ENCODE data around the gene RHOXF2. TPM values are rescaled to one million over a fixed set of nuclear protein-coding genes. Genes with fewer than 3 reads are reported as not detected.
"Not testable (repeated sequence)": the region's sequence is repeated elsewhere in the genome, so short reads cannot be mapped to it uniquely, and the experiment has no call there.

The RHOXF2 gene
- total RNA-seq, 2 donors from 2014 or later, result not detected

DNA sequence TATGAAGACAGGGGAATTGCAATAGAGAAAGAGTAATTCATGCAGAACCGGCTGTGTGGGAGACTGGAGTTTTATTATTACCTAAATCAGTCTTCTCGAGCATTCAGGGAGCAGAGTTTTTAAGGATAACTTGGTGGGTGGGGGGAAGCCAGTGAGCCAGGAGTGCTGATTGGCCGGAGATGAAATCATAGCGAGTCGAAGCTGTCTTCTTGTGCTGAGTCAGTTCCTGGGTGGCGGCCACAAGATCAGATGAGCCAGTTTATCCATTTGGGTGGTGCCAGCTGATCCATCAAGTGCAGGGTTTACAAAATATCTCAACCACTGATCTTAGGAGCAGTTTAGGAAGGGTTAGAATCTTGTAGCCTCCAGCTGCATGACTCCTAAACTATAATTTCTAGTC is 34.8 kb downstream of the RHOXF2 start:
- DNase-seq; H3K36me3 ChIP-seq (replicated peaks in 1 of 2; ENCODE audit: insufficient read depth in 1 of 2, low read depth in 2 of 2); intact Hi-C loops (cut with DNase I); H3K27me3 ChIP-seq; H3K4me1 ChIP-seq; H3K27ac ChIP-seq; H3K9me3 ChIP-seq; H3K4me3 ChIP-seq; ATAC-seq: not testable (repeated sequence)
- no CpG with 5 or more reads among the region's 6 CpGs for WGBS, 2 donors

DNA sequence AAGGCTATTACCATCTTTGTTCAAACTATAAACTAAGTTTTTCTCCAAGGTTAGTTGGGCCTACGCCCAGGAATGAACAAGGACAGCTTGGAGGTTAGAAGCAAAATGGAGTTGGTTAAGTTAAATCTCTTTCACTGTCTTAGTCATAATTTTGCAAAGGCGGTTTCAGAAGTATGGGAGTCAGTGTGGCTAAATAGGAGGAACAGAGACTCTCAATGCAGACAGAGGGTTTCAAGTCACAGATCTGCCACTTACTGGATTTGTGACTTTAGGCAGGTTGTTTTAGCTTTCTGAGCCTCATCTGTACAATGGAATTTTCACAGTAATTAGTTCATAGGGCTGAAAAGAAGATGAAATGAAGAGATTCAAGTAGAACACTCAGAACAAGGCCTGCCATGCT is 35.3 kb downstream of the RHOXF2 start:
- H3K4me1 ChIP-seq; H3K27me3 ChIP-seq; H3K27ac ChIP-seq; DNase-seq; H3K9me3 ChIP-seq; H3K36me3 ChIP-seq (replicated peaks in 1 of 2; ENCODE audit: insufficient read depth in 1 of 2, low read depth in 2 of 2); ATAC-seq; intact Hi-C loops (cut with DNase I); H3K4me3 ChIP-seq: not testable (repeated sequence)
- no CpG with 5 or more reads among the region's 2 CpGs for WGBS, 2 donors

DNA sequence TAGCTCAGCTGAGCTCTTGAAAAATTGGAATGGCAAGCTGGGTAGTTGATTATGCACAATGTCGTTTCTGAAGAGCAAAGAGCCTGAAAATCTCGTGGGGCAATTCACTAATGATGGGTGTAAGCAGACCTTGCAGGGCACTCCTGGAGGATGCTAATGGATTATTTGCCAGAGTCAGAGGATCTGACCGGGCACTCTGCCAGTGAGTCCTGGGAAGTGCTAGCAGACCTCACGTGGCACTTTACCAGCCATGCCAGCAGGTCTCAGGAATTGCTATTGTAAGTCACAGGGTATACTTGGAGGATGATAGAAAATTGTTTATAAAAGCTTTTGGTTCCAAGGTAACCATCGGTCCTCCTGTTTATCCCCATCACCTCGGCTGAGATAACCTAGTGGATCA is 37.4 kb downstream of the RHOXF2 start:
- ATAC-seq; H3K36me3 ChIP-seq (replicated peaks in 1 of 2; ENCODE audit: insufficient read depth in 1 of 2, low read depth in 2 of 2); H3K27ac ChIP-seq; H3K9me3 ChIP-seq; H3K4me1 ChIP-seq; H3K4me3 ChIP-seq; DNase-seq; intact Hi-C loops (cut with DNase I); H3K27me3 ChIP-seq: not testable (repeated sequence)
- WGBS, 2 donors, result no CpG with 5 or more reads among the region's 6 CpGs

DNA sequence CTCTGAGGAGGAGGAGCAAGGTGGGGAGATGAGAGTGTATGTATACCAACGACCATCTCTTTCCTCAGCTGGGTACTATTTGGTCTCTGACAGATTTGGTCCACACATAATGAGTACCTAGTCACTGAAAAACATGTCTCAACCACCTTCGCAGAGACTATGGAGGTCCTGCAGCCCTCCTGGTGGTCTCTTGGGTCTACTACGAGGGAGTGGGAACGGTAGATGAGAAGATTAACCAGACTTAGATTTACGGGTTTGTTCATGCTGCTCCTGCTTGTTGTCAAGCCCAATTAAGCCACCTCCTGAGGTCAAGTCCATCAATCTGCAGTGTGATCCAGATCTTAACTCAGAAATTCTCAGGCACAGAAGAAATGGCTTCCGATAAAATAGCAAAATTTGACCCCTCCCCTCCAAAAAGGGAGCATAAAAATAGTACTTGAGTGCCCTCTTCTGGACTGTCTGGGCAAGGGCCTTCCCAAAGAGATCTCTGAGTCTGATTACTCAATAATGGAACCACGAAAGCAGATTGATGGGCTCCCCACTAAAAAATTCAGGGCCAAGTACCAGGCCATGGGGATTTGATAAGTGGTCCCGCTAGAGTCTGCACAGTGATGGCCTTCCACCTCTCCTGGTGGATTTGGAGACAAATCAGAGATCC is 38.3 kb downstream of the RHOXF2 start:
- H3K4me1 ChIP-seq; H3K9me3 ChIP-seq; DNase-seq; ATAC-seq; intact Hi-C loops (cut with DNase I); H3K27me3 ChIP-seq; H3K27ac ChIP-seq; H3K36me3 ChIP-seq (replicated peaks in 1 of 2; ENCODE audit: insufficient read depth in 1 of 2, low read depth in 2 of 2); H3K4me3 ChIP-seq: not testable (repeated sequence)
- no CpG with 5 or more reads among the region's 8 CpGs for WGBS, 2 donors

DNA sequence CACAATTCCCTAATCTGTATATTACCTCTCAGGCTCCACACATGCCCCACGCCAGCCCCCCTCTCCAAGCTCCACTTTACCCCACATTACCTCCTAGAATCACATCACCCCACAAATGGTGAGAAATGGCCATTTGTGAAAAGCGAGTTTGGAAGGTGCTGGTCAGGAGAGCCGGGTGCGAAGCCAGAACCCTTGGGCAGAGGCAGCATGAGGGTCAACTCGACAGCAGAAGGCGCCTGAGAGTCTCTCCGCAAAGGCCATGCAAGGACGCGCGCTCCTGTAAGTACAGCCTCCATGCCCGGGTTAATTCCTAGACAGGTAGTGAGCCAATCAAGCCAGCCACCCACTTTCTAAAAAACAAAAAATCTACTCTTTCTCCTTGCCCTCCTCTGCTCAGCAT is 42.4 kb downstream of the RHOXF2 start:
- H3K36me3 ChIP-seq (replicated peaks in 1 of 2; ENCODE audit: insufficient read depth in 1 of 2, low read depth in 2 of 2), result no peaks in the 10 kb centered on the region
- TF ChIP-seq, protein P1, sequence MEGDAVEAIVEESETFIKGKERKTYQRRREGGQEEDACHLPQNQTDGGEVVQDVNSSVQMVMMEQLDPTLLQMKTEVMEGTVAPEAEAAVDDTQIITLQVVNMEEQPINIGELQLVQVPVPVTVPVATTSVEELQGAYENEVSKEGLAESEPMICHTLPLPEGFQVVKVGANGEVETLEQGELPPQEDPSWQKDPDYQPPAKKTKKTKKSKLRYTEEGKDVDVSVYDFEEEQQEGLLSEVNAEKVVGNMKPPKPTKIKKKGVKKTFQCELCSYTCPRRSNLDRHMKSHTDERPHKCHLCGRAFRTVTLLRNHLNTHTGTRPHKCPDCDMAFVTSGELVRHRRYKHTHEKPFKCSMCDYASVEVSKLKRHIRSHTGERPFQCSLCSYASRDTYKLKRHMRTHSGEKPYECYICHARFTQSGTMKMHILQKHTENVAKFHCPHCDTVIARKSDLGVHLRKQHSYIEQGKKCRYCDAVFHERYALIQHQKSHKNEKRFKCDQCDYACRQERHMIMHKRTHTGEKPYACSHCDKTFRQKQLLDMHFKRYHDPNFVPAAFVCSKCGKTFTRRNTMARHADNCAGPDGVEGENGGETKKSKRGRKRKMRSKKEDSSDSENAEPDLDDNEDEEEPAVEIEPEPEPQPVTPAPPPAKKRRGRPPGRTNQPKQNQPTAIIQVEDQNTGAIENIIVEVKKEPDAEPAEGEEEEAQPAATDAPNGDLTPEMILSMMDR (IDR thresholded peaks at IDR 0.05), result no peak
- no peak for TF ChIP-seq POLR2A (IDR thresholded peaks at IDR 0.05)
- DNase-seq (no peak), ATAC-seq (no peak)
- H3K27me3 ChIP-seq, result no peaks in the 10 kb centered on the region
- intact Hi-C loops (cut with DNase I), result loop anchor here (10.0 kb wide), 1 partner anchor 106 kb away; no protein-coding TSS in a partner anchor
- H3K4me1 ChIP-seq, result no peaks in the 10 kb centered on the region
- H3K4me3 ChIP-seq, result no peak overlapping the region
- 90 to 96% methylated on average over 11 of the region's 11 CpGs for WGBS, 2 donors
- H3K27ac ChIP-seq, result no peak overlapping the region
- H3K9me3 ChIP-seq, result no peaks in the 10 kb centered on the region

DNA sequence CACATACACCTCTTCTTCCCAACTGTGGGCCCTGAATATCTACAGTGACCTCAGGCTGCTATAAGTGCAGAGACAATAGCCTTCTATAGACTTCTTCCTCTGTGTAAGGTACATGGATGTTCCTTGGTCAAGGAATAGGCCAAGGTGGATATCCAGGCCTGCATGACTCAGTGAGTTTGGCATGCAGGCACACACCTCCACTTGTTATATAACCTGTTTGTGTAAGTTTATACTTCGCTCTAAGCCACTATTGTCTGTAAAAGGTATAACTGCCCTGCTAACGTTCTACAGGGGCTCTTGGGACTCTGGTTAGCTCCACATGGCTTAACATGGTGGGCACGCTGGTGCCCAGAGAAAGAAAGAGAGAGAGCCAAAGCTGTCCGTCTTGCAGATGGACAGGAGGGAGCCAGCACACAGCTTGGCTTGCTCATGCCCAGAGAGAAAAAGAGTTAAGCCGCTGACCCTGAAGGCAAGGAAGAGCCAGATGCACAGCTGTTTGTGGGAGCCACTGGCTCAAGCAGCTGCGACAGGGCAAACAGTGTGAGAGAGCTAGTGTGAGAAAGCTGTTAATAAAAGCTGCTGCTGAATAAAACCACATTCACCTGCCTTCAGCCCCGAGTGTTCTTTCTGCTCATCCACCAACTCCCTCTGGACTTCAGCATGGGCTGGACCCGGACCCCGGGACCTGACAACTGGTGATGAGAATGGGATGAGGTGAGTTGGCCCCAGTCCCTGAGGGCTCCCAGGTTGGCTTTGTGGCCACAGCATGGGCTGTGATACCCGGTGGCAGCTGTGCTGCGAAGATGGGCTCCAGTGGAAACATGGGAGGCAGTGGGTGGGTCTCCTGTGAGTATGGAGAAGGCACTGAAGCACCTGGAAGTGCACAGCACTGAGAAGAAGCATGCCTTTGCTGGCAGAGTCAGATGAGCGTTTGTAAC is 47.7 kb downstream of the RHOXF2 start:
- no peaks in the 10 kb centered on the region for H3K27me3 ChIP-seq
- ATAC-seq (no peak), DNase-seq (no peak)
- no peak for TF ChIP-seq POLR2A (IDR thresholded peaks at IDR 0.05)
- TF ChIP-seq, protein P1 (IDR thresholded peaks at IDR 0.05), result no peak
- no peak overlapping the region for H3K27ac ChIP-seq
- 90% methylated on average over 12 of the region's 12 CpGs; no CpG with 5 or more reads in 1 of the 2 donors for WGBS, 2 donors
- H3K9me3 ChIP-seq, result no peaks in the 10 kb centered on the region
- intact Hi-C loops (cut with DNase I), result loop anchor here (10.0 kb wide), 1 partner anchor 111 kb away; no protein-coding TSS in a partner anchor
- no peaks in the 10 kb centered on the region for H3K36me3 ChIP-seq (replicated peaks in 1 of 2; ENCODE audit: insufficient read depth in 1 of 2, low read depth in 2 of 2)
- H3K4me1 ChIP-seq, result no peaks in the 10 kb centered on the region
- H3K4me3 ChIP-seq, result no peak overlapping the region

Measured in body of pancreas (tissue), 4 donors.